HG03457 (cell line): ENCODE measurements around the gene TTC27.
"Not testable (repeated sequence)": the region's sequence is repeated elsewhere in the genome, so short reads cannot be mapped to it uniquely, and the experiment has no call there.

ENCODE experiments used
- ATAC-seq: cut with Tn5 transposase; IDR thresholded peaks from one replicate; pipeline ENCODE4 v1.9.1; 2021; ENCODE audit warnings: moderate number of reproducible peaks; ENCODE audit not compliant: unreplicated experiment

TTC27 gene

DNA sequence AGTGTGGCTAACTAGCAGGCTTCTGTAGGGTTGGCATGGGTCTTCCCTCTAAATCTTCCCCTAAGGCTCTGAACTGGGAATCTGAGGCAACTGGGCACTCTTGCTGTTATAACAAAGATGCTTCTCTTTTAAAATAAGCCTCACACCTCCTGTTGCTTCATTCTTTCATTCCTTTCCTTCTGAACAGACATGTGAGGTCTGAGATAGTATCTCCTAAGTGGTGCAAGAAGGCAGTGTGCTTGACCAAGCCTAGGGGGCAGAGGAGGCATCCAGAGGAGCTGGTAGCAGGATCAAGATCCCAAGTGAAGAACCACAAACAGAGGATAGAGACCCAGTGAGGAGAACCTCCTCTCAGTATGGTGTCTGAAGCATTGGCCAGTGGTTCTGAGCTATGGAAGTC lies 90.9 kb downstream of the TTC27 start:
- ATAC-seq: no peak

DNA sequence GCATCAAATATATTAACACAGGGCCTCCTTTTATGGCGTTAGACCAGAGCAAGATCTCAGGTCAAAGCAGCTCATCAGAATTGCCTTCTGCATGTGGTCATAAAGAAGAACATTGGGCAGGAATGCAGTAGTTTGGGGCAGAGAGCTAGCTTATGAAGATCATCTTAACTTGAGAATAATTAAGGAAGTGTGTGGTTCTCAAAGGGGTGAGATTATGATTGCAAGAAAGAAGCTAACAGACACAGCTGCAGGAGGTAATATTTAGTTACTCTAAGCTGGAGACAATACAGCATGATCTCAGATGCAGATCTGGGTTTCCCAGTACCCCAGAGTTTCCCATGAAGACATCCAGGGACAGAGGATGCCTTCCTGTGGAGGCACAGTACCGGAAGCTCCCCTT lies 91.6 kb downstream of the TTC27 start:
- no peak for ATAC-seq

DNA sequence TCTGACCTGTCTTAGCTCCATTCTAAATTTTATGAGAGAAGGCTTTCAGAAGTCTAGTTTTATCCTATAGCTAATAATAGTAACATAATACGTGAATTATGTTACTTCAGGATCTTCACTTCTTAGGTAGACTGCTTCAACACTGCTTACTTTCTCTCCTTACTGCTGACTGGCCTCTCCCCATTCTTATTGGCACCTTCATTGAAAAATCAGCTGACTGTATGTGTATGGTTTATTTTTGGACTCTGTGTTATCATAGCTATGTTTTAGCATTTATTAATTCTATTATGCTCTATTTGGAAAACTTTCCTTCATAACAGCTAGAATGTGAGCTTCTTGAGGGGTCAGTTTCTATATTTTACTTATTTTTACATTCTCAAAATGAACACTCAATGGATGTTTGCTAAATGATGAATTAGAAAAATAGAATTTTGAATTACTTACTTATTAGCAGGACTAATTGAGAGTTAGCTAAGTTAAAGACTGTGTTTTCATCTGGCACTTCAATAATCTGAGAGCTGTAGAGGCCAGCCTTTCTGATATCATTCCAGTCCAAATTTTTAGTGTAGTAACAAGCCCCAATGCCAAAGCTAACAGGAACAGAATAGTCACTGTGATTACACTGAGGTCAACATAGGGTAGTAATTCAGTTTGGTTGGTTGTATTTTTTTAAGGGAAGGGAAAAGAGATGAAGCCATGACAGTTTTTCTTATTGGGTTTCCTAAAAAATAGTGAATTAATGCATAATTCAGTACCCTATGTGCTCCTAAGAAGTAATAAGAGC lies 92.3 kb downstream of the TTC27 start:
- no peak for ATAC-seq

DNA sequence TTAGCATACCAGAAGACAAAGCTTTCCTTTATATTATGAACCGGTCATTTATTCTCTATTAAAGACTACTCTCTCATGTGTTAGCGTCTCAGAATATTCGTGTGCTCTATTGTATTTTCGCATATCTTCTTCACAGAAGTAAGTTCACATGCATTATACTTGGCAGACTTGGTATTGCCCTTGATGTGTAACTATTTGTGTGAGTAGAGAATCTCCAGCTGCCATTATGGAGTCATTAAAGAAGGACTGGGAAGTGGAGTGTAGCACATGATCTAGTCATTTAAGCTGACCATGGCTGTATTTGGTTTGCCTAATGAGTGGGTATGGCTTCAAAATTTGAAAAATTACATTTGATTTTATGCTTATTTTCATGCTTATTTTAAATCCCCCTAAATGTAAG lies 92.9 kb downstream of the TTC27 start:
- ATAC-seq: no peak

DNA sequence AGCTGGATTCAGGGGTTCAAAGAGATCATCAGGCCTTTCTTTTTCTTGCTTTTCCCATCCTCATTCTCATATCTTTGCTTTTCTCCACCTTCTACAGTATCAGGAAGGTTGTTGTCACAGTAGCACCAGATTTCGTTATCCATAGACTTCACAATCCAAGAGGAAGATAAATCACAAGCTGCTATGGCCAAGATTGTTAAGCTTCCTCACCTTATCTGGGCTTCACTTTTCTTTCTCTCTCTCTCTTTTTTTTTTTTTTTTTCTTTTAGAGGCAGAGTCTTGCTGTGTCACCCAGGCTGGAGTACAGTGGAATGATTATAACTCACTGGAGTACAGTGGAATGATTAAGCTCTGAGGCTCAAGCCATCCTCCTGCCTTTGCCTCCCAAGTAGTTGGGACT lies 93.5 kb downstream of the TTC27 start:
- ATAC-seq: no peak

DNA sequence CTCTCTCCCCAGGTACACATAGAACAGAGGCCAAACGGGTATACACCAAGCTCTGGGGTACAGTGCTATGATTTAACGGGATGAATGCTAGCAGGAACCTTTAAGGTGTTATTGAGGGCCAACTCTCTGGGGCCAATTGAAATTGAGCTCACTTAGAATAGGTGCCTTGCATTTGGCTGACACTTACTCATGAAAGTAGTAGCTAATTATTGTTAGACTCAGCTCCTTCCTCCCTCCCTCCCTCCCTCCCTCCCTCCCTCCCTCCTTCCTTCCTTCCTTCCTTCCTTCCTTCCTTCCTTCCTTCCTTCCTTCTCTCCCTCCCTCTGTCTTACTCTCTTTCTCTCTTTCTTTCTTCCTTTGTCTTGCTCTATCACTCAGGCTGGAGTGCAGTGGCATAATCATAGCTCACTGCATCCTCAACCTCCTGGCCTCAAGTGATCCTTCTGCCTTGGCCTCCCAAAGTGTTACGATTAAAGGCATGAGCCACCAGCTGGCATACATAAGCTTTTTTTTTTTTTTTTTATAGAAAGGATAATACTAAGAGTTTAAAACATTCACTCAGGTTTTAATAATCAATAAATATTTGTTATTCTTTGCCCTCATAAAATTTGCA lies 95.7 kb downstream of the TTC27 start:
- ATAC-seq: no peak

DNA sequence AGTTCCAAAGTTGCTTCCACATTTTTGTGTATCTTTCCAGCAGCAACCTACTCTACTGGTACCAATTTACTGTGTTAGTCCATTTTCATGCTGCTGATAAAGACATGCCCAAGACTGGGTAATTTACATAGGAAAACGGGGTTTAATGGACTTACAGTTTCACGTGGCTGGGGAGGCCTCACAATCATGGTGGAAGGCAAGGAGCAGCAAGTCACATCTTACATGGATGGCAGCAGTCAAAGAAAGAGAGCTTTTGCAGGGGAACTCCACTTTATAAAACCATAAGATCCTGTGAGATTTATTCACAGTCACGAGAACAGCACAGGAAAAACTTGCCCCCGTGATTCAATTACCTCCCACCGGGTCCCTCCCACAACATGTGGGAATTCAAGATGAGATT lies 98.8 kb downstream of the TTC27 start:
- not testable (repeated sequence) for ATAC-seq

DNA sequence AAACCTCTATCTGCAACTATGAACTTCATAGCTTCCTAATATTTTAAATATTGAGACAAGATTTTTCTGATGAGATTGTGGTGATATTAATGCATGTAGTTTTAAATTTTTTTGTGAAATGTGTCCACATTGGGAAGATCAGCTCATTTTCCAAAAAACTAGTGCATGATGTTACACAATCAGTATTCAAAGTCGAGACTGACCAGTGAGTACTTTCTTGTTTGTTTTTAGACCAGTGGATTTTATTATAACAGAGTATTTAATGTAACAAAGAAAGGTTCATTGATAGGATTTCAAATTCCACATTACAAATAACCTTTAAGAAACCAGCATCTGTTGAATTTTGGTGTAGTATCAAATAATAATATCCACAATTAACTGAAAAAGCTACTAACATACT lies 99.3 kb downstream of the TTC27 start:
- no peak for ATAC-seq

DNA sequence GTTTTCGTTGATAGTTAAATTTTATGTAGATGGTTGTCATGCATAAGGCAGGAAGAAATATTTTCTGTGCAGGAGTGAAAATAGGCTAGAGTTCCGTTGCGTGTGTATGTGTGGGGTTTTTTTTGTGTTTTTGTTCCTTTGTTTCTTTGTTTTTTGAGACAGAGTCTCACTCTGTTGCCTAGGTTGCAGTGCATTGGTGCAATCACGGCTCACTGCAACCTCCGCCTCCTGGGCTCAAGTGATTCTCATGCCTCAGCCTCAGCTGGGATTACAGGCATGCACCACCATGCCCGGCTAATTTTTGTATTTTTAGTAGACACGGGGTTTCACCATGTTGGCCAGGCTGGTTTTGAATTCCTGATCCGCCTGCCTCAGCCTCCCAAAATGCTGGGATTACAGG lies 103.1 kb downstream of the TTC27 start:
- not testable (repeated sequence) for ATAC-seq

DNA sequence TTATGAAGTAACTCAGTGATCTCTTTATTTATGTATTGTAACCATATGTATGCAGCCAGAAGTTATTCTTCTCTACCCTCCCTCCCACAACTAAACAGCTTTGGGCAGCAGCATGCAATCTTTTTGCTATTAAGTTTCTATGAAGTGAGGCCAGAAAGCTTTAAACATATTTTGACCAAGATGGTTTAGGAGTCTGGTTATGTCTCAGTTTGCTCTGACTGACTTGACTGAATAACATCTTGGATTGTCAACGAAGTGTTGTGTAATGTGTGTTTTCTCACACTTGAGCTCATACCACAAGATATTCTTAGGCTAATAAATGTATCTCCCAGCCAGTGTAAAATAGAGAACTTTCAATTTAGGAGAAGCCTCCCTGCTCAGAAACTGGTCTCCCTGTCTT lies 104.3 kb downstream of the TTC27 start:
- ATAC-seq: no peak

DNA sequence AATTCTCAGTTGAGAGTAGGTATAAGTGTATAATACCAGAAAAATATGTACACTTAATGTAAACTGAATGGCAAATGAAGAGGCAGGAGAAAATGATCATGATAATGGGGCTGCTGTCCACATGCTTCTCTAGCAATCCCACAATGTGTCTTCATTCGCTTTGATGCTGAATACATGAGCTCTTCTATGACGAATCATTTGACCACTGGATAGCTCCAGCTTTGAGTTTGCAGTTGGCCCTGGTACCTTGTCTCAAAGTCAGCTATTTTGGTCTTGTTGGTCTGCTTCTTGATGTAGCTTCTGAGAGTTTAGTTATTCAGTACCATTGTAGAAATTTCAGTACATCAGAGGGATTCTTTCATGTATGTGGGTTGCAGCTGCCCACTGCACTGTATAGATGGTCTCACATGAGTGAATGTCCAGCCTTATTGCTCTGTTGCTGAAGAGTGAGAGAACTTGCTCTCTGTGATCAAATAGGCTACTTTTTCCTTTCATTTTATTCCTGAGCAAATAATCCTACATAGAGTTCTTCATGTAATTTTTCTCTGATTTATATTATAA lies 105.1 kb downstream of the TTC27 start:
- ATAC-seq: no peak

DNA sequence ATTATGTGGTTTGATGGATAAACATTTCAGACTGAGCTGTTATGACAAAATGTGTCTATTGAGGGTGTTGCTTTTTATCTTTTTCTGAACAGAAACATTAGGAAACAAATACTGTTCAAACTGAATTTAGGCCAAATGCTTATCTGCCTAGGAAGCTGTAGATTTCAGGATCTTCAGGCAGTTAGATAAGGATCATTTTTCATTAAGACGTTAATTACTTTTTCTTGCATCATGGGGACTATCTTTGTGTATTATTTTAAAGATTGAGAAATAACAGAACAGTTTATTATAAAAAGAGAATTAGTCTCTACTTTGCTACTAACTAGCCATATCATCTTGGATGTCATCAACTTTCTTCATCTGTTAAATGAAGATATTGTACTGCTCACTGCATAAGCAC lies 107.5 kb downstream of the TTC27 start:
- ATAC-seq: no peak

DNA sequence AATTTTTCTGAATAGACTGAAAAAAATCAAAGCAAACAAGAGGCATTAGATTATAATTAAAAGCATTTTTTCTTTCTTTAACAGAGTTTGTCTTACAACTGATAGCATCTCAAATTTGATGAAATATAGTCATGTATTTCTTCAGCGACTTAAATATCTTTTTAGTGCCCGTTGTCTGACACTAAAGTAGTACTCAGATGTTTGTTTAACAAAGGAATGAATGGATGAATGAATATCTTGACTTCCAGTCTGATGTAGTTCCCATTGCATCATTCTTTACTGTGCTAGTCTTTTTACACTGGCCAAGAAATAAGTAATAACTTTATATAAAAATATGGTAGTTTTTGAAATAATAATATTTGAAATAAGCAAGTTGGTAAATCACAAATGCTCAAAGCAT lies 111.1 kb downstream of the TTC27 start:
- ATAC-seq: no peak

DNA sequence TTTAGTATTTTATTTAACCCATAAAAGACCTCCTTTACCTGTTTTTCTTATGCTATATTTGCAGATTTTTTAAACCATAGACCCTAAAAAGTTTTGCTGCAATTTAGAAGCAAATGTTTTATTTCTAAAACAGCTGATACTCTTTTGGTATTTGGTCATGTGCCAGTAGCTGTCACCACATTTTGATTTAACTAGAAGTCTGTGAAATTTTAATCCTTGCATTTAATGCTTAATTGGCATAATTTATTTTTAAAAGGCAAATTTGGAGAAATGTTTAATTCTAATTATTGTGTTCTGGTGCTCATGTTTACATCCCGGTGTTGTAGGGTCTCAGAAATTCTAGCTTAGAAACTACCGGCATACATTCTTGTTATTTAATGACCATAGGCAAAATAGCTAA lies 111.8 kb downstream of the TTC27 start:
- ATAC-seq: no peak

DNA sequence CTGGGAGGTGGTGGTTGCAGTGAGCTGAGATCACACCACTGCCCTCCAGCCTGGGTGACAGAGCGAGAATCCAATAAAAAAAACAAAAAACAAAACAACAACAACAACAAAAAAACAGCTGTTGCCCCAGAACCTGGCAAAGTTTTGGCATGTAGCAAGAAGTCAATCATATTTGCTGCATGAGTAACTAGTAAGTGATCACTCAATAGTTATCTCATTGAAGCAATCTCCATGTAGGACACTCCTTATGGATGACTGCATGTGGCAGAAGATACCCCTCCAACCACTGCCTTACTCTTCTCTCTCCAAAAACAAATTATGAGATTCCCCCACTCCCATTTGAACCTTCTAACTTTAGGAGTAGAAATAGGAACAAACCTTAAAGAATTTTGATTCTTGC lies 113.7 kb downstream of the TTC27 start:
- ATAC-seq: no peak

DNA sequence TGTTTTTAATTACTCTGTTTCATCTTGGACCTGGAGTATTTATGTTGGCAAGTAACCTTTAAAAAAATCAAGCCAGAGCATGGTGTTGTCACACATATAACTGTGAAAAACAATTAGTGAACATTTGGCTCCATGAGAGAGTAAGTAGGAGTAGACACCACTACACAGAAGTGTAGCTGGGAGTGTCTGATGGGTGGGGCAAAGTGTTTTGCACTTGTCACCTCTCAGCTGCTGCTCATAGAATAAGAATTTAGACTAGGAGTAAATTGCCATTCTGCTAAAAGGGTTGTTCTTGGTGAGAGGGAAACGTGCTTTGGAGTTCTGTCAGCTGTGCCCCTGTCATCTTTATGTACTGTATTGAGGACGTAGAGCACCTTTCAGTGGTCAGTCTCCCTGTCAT lies 114.5 kb downstream of the TTC27 start:
- no peak for ATAC-seq

DNA sequence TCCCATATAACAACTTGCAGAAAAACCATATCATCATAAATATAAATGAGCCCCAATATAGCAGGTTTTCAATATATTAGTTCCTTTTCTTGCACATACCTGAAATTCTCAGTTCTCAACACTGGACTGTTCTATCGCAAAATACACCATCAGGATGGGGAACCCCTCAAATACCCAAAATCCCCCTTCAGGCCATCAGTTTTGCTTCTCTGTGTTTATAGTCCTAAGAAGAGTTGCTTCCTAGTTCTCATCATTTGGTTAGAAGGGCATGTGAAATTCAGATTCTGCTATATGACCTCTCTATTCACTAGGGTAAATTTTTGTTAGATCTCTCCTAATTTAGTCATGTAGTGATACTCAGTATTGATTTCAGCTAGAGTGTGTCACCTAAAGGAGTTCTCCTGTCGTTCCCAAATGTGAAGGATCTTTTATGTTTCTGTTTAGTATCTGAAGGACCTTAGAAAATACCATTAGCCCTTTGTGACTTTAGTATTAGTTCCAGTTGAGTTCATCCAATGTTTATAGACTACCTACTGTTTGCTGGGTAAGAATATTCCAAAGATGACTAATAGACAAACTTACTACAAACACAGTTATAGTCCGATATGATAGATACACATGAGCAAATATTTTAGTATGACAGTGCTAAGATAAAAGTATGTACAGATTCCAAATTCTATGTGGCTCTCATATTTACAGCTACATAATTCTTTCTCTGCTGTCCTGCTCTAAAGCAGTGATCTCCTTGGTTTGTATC lies 115.8 kb downstream of the TTC27 start:
- ATAC-seq: no peak

DNA sequence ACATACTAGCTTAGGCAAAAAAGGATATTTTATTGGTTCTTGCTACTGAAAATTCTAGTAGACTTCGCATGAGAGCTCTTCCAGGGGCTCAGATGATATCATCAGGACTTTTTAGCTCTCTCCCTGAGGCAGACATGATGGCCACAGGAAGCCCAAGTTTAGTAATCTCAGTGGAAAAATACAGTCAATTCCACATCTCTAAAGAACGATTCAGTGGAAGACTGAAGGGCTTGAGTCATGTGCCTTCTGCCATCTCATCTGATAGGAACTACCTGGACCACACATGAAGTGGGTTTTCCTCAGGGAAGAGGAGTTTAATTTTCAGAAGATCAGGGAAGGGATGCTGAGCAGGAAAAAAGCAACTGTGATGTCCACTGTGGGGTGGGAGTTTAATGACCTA lies 117.3 kb downstream of the TTC27 start:
- ATAC-seq: no peak

DNA sequence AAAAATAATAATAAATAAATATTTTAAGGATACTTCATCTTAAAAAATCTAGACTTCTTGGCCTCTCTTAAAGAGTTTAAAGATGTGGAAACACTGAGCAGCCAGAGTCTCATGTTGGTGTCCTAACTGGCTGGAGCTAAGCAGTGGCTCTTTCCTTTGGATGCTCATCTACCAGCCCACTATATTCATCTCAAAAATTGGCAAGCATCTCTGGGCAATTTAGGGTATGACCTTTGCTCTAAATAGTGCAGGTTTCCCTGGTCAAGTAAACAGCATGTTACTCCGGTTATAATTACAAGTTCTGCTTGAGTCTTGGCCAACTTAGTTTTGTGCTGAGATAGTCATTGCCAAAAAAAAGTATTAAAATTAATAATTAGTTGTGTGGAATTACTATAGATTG lies 117.8 kb downstream of the TTC27 start:
- ATAC-seq: no peak

DNA sequence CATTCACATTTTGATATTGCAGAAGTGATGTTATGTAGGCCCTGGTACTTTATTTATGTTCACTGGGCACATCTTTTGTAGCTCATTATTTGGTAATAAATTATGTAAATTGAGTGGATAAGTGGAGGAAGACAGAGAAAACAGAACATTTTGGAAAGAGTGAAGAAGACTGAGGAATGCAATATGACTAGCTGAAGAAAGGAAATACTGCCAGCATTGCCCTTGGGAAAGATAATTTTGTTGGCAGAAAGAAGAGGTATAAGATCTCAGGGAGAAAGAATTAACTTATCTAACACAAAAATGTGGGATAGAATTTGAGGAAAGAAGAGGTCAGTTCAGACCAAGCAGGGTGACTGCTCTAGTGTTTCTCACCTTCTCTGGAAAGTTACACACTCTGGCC lies 118.8 kb downstream of the TTC27 start:
- no peak for ATAC-seq

DNA sequence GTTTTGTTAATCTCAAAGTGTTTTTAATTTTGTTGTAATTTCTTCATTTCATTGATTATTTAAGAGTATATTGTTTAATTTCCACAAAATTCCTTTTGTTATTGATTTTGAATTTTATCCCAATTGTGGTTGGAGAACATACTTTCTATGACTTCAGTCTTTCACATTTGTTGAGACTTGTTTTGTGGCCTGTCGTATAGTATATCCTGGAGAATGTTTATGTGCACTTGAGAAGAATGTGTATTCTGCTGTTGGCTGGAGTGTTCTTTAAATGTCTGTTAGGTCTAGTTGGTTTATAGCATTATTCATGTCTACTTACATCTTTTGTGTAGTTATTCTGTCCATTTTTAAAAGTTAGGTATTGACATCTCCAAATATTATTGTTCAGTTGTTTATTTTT lies 120.3 kb downstream of the TTC27 start:
- ATAC-seq: no peak

DNA sequence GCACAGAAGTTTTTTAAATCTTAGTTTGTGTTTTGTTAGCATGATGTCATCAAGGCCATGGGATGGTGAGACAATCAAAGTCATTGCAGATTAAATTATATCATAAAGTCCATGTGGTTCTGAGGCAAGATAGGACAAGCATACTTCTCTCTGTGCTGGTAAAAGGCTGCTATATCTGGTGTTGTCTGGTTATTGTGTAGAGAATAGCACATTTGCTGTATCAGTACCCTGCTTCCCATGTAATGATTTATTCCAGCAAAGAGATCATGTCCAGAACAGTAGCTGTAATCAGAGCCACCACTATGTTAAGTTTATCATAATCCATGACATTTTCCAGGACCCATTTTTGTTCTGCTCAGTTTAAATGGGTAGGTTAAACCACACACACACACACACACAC lies 123.0 kb downstream of the TTC27 start:
- no peak for ATAC-seq
